Ishikawa (cell line): Measurements from ENCODE around the gene CCDC183.

Experiments
- CEBPB ChIP-seq: IDR thresholded peaks from 2 replicates; pipeline ENCODE4 v1.6.1; 2012
- CREB1 ChIP-seq: IDR thresholded peaks from 2 replicates; pipeline ENCODE4 v1.6.1; 2012; ENCODE audit warnings: low read depth
- EGR1 ChIP-seq: IDR thresholded peaks from 2 replicates; pipeline ENCODE4 v1.6.1; 2012
- EP300 ChIP-seq: IDR thresholded peaks from 2 replicates; pipeline ENCODE4 v1.6.1; 2012; ENCODE audit warnings: borderline replicate concordance
- FOXM1 ChIP-seq: IDR thresholded peaks from 2 replicates; pipeline ENCODE4 v1.6.1; 2012; ENCODE audit warnings: low read depth, borderline replicate concordance
- NFIC ChIP-seq: IDR thresholded peaks from 2 replicates; pipeline ENCODE4 v1.6.1; 2012
- RAD21 ChIP-seq: IDR thresholded peaks from 2 replicates; pipeline ENCODE4 v1.6.1; 2012; ENCODE audit warnings: low read depth
- TAF1 ChIP-seq: IDR thresholded peaks from 2 replicates; pipeline ENCODE4 v1.6.1; 2012; ENCODE audit warnings: low read depth, mild to moderate bottlenecking
- TCF12 ChIP-seq: IDR thresholded peaks from 2 replicates; pipeline ENCODE4 v1.6.1; 2012; ENCODE audit warnings: low read depth
- TEAD4 ChIP-seq: IDR thresholded peaks from 2 replicates; pipeline ENCODE4 v1.6.1; 2012
- YY1 ChIP-seq: IDR thresholded peaks from 2 replicates; pipeline ENCODE4 v1.6.1; 2012; ENCODE audit warnings: low read depth
- ZBTB7A ChIP-seq: IDR thresholded peaks from 2 replicates; pipeline ENCODE4 v1.6.1; 2012; ENCODE audit warnings: low read depth
- TF ChIP-seq, protein P1 (sequence below): IDR thresholded peaks from 2 replicates; pipeline ENCODE4 v1.6.1; 2012
- TF ChIP-seq, protein P2 (sequence below): IDR thresholded peaks from 2 replicates; pipeline ENCODE4 v1.6.1; 2012; ENCODE audit warnings: low read depth, mild to moderate bottlenecking
- TF ChIP-seq, protein P3 (sequence below): IDR thresholded peaks from 2 replicates; pipeline ENCODE4 v1.6.1; 2012

Gene CCDC183

DNA sequence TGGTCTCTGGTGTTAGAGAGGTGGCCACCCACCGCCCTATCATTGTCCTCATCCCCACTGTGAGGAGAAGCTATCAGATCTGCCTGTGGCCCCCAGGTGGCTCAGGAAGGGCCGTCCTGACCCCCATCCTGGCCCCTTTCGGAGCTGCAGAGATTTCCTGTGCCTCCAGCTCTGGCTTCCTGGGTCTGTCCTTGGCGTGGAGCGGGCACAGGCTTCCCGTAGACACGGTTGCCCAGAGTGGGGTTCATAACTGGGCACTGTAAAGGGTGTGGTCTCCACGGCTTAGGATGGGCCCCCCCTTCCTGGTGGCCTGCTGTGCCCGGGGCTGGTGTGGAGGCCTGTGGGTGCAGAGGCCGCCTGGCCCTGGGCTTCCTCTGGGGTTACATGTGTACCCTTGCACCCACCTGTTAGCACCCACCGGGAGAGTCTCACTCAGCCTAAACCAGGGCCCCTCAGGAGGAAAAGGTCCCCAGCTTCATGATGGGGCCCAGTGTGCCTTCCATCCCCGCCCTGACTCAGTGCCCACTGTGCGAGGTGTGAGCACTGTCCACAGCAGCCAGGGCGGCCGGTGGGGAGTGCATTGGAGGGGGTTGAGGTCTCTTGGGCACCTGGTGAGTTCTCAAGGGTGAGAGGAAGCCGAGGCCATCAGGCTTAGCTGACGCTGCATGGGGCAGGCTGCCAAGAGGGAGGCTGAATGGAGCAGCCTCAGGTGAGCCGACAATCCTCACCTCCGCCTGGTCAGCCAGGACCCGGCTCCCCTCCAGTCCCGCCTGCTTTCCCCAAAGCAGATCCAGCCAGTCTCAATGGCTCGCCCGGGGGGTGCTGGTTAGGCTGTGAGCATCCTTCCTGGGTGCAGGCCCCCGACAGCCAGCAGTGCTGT is 30.8 kb downstream of the CCDC183 start:
- TF ChIP-seq NFIC, result no peak
- no peak for TF ChIP-seq RAD21
- TF ChIP-seq EP300, result no peak
- TF ChIP-seq, protein P1, sequence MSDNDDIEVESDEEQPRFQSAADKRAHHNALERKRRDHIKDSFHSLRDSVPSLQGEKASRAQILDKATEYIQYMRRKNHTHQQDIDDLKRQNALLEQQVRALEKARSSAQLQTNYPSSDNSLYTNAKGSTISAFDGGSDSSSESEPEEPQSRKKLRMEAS, result no peak
- no peak for TF ChIP-seq TEAD4
- TF ChIP-seq ZBTB7A, result no peak
- no peak for TF ChIP-seq CREB1
- no peak for TF ChIP-seq EGR1
- TF ChIP-seq, protein P2, sequence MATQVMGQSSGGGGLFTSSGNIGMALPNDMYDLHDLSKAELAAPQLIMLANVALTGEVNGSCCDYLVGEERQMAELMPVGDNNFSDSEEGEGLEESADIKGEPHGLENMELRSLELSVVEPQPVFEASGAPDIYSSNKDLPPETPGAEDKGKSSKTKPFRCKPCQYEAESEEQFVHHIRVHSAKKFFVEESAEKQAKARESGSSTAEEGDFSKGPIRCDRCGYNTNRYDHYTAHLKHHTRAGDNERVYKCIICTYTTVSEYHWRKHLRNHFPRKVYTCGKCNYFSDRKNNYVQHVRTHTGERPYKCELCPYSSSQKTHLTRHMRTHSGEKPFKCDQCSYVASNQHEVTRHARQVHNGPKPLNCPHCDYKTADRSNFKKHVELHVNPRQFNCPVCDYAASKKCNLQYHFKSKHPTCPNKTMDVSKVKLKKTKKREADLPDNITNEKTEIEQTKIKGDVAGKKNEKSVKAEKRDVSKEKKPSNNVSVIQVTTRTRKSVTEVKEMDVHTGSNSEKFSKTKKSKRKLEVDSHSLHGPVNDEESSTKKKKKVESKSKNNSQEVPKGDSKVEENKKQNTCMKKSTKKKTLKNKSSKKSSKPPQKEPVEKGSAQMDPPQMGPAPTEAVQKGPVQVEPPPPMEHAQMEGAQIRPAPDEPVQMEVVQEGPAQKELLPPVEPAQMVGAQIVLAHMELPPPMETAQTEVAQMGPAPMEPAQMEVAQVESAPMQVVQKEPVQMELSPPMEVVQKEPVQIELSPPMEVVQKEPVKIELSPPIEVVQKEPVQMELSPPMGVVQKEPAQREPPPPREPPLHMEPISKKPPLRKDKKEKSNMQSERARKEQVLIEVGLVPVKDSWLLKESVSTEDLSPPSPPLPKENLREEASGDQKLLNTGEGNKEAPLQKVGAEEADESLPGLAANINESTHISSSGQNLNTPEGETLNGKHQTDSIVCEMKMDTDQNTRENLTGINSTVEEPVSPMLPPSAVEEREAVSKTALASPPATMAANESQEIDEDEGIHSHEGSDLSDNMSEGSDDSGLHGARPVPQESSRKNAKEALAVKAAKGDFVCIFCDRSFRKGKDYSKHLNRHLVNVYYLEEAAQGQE, result no peak
- no peak for TF ChIP-seq TAF1
- TF ChIP-seq FOXM1, result no peak
- TF ChIP-seq, protein P3, sequence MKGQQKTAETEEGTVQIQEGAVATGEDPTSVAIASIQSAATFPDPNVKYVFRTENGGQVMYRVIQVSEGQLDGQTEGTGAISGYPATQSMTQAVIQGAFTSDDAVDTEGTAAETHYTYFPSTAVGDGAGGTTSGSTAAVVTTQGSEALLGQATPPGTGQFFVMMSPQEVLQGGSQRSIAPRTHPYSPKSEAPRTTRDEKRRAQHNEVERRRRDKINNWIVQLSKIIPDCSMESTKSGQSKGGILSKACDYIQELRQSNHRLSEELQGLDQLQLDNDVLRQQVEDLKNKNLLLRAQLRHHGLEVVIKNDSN, result no peak
- no peak for TF ChIP-seq CEBPB
- no peak for TF ChIP-seq YY1
- no peak for TF ChIP-seq TCF12

DNA sequence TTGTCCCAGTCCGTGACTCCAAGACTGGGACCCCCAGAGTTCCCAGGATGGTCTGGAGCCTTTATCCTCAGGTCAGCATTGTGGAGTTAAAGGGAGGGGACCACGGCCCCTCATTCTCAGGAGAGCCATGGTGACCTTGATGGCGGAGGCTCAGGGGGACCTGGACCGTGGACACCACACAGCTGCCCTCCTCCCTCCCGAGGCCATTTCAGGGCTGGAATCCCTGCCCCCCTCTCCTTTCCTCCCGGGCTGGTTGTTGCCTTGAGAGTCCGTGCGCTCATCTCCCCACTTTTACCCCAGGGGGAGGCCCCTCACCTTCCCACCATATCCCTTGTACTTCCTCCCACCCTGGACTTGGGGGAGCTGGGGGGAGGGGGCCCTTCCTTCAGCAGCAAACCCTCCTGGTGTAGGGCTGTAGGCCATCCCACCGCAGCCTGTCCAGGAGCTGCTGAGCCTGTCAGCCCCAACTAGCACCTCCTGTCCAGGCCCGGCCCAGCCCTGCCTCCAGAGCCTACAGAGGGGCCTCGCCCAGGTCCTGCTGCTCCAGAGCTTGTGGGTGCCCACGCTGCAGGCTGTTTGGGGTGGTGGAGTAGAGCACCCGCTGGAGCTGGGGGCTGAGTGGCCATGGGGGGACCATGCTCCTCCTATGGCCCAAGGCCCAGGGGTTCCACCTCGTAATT is 31.8 kb downstream of the CCDC183 start:
- TF ChIP-seq CREB1 (no peak), YY1 (no peak), TEAD4 (no peak), ZBTB7A (no peak), EGR1 (no peak), RAD21 (no peak), FOXM1 (no peak), TAF1 (no peak), NFIC (no peak), CEBPB (no peak), TCF12 (no peak), EP300 (no peak)
- TF ChIP-seq, protein P1, result no peak
- TF ChIP-seq, protein P2, result no peak
- TF ChIP-seq, protein P3, result no peak

DNA sequence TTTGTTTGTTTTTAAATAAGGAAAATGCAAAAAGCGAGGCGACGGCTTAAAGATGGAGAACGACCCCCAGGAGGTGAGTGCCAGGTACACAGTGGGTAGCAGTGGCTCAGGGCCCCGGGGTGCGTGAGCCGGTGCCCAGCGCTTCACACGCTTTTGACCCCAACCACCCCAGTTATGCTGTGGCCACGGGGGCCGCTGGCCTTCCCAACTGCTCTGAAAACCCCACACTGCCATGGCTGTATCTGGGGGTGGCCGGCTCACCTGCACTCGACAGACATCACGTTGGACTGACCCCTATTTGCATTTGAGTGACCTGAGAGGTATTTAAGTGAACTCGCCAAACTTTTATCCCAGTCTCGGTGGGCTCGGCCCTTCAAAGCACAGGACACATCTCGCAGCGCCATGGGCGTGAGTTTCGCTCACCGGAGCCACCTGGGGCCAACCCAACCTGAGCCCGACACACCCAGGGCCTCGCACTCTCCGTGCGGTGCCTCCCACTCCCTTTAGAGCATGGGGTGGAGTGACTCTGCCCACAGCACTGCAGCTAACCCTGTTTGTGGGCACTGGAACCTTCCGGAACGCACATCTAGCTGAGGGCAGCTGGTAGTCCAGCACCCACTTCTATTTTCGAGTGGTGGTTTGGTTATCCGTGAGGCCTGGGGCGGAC is 32.5 kb downstream of the CCDC183 start:
- TF ChIP-seq EGR1 (no peak), CEBPB (no peak), YY1 (no peak), TEAD4 (no peak), RAD21 (no peak), FOXM1 (no peak), ZBTB7A (no peak), TCF12 (no peak), CREB1 (no peak), TAF1 (no peak), EP300 (no peak)
- TF ChIP-seq, protein P2, result no peak
- TF ChIP-seq, protein P1, result no peak
- TF ChIP-seq, protein P3, result no peak
